ENCODE measurements around the gene ACTRT2.

GRCh38 chr1:3060601-3061551 lies 39.6 kb downstream of the ACTRT2 start:
- TF ChIP-seq, protein P1, sequence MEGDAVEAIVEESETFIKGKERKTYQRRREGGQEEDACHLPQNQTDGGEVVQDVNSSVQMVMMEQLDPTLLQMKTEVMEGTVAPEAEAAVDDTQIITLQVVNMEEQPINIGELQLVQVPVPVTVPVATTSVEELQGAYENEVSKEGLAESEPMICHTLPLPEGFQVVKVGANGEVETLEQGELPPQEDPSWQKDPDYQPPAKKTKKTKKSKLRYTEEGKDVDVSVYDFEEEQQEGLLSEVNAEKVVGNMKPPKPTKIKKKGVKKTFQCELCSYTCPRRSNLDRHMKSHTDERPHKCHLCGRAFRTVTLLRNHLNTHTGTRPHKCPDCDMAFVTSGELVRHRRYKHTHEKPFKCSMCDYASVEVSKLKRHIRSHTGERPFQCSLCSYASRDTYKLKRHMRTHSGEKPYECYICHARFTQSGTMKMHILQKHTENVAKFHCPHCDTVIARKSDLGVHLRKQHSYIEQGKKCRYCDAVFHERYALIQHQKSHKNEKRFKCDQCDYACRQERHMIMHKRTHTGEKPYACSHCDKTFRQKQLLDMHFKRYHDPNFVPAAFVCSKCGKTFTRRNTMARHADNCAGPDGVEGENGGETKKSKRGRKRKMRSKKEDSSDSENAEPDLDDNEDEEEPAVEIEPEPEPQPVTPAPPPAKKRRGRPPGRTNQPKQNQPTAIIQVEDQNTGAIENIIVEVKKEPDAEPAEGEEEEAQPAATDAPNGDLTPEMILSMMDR (IDR thresholded peaks at IDR 0.05; ENCODE audit: insufficient read depth, low read length, poor library complexity, severe bottlenecking), result no peak
- TF ChIP-seq EZH2phosphoT487 (conservative IDR thresholded peaks at IDR 0.05; ENCODE audit: low read length), result no peak
